HL-60 (cell line): ENCODE data around the gene NDFIP1.

ENCODE experiments used
- DNase-seq, 2 experiments: peaks; one replicate each; pipeline ENCODE4 v3.0.0-alpha.2; 2010 to 2020; ENCODE audit warnings: low read depth in 1 of 2, low spot score in 1 of 2
- H3K27ac ChIP-seq: fragments of 250-450 bp; sonication (Bioruptor Pico); replicated peaks from 2 replicates; pipeline ENCODE4 v1.5.1; 2020; ENCODE audit warnings: mild to moderate bottlenecking, moderate library complexity
- H3K27me3 ChIP-seq: fragments of 250-450 bp; sonication (Bioruptor Pico); 2 replicates; pipeline ENCODE4 v1.5.1; 2021; ENCODE audit warnings: mild to moderate bottlenecking, moderate library complexity; ENCODE audit not compliant: insufficient read depth, poor library complexity, severe bottlenecking
- H3K4me3 ChIP-seq: replicated peaks from 2 replicates; pipeline ENCODE4 v1.5.1; 2011; ENCODE audit warnings: mild to moderate bottlenecking, control low read depth, low read length; ENCODE audit not compliant: insufficient read depth
- GABPA ChIP-seq: IDR thresholded peaks from 2 replicates; pipeline ENCODE4 v1.6.1; 2012; ENCODE audit warnings: low read depth
- POLR2AphosphoS5 ChIP-seq: IDR thresholded peaks from 2 replicates; pipeline ENCODE4 v1.6.1; 2012; ENCODE audit warnings: low read depth
- SPI1 ChIP-seq: IDR thresholded peaks from 2 replicates; pipeline ENCODE4 v1.6.1; 2012; ENCODE audit warnings: low read depth, mild to moderate bottlenecking, borderline replicate concordance
- TF ChIP-seq, protein P1 (sequence below): IDR thresholded peaks from one replicate; pipeline ENCODE4 v1.5.1; 2011; ENCODE audit warnings: low read length, control low read depth, inconsistent platforms; ENCODE audit not compliant: insufficient read depth
- TF ChIP-seq, protein P2 (sequence below): IDR thresholded peaks from 2 replicates; pipeline ENCODE4 v1.6.1; 2012; ENCODE audit warnings: low read depth; ENCODE audit not compliant: insufficient replicate concordance

The NDFIP1 gene

DNA sequence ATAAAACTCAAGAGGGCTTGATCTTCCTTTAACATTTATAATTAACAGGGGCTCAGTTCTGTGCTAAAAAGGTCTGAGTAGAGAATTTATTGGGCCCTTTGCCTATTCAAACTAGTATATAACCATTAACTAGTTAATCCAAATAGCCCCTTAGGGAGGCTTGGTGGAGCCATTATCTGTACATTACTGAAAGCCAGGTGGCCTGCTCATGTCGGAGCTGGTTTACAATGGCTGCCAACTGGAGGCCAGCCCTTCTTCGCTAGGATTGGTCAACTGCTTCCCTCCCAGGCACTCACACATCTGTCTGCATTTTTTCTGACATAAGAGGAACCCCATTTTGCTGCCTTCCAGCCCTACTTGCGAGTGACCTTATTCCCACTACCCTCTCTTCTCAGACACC, 30.4 kb upstream of the NDFIP1 start:
- H3K27me3 ChIP-seq: no peaks in the 10 kb centered on the region
- H3K4me3 ChIP-seq: no peak overlapping the region
- H3K27ac ChIP-seq: no peak overlapping the region
- TF ChIP-seq, protein P1, sequence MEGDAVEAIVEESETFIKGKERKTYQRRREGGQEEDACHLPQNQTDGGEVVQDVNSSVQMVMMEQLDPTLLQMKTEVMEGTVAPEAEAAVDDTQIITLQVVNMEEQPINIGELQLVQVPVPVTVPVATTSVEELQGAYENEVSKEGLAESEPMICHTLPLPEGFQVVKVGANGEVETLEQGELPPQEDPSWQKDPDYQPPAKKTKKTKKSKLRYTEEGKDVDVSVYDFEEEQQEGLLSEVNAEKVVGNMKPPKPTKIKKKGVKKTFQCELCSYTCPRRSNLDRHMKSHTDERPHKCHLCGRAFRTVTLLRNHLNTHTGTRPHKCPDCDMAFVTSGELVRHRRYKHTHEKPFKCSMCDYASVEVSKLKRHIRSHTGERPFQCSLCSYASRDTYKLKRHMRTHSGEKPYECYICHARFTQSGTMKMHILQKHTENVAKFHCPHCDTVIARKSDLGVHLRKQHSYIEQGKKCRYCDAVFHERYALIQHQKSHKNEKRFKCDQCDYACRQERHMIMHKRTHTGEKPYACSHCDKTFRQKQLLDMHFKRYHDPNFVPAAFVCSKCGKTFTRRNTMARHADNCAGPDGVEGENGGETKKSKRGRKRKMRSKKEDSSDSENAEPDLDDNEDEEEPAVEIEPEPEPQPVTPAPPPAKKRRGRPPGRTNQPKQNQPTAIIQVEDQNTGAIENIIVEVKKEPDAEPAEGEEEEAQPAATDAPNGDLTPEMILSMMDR: no peak
- DNase-seq: no peak

DNA sequence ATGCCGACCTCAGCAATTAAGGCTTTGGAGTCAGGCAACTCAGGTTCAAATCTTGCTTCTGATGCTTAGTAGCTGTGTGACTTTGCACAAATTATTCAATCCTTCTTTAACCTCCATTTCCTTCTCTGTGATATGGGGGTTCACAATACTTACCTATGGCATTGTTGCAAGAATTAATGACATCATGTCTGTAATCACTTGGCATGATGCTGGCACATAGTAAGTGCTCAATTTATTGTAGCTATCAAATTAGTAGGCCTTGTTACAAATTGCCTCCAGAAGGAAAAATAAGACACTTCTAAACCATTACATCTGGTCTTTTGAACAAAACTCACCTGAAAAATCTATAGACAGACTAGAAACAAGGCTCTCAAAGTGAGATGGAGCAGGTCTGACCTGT, 29.9 kb upstream of the NDFIP1 start:
- Histone ChIP-seq H3K27ac (no peak overlapping the region), H3K4me3 (no peak overlapping the region), H3K27me3 (no peaks in the 10 kb centered on the region)
- no peak for DNase-seq
- TF ChIP-seq, protein P2, sequence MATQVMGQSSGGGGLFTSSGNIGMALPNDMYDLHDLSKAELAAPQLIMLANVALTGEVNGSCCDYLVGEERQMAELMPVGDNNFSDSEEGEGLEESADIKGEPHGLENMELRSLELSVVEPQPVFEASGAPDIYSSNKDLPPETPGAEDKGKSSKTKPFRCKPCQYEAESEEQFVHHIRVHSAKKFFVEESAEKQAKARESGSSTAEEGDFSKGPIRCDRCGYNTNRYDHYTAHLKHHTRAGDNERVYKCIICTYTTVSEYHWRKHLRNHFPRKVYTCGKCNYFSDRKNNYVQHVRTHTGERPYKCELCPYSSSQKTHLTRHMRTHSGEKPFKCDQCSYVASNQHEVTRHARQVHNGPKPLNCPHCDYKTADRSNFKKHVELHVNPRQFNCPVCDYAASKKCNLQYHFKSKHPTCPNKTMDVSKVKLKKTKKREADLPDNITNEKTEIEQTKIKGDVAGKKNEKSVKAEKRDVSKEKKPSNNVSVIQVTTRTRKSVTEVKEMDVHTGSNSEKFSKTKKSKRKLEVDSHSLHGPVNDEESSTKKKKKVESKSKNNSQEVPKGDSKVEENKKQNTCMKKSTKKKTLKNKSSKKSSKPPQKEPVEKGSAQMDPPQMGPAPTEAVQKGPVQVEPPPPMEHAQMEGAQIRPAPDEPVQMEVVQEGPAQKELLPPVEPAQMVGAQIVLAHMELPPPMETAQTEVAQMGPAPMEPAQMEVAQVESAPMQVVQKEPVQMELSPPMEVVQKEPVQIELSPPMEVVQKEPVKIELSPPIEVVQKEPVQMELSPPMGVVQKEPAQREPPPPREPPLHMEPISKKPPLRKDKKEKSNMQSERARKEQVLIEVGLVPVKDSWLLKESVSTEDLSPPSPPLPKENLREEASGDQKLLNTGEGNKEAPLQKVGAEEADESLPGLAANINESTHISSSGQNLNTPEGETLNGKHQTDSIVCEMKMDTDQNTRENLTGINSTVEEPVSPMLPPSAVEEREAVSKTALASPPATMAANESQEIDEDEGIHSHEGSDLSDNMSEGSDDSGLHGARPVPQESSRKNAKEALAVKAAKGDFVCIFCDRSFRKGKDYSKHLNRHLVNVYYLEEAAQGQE: no peak
- TF ChIP-seq, protein P1: no peak
- TF ChIP-seq SPI1: no peak
- TF ChIP-seq POLR2AphosphoS5: no peak
- TF ChIP-seq GABPA: no peak

DNA sequence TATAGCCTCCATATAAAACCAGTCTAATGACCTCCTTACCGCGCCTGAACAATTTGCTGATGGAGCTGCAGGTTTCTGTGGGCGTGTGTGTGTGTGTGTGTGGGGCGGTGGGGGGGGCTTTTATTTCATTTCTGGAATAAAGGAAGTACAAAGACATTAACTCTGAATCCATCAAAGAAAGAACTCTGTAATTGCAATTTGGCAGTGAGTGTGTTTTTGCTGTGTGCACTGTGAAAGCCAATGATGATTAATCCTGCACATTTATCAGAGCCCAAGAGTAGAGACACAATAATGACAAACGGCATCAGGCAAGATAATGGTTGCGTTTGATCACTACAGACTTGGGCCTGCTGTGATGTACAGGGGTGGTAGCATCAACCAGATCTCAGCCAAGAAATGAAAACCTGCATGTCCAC, 29.3 kb upstream of the NDFIP1 start:
- no peak overlapping the region for H3K4me3 ChIP-seq
- no peak for TF ChIP-seq GABPA
- TF ChIP-seq POLR2AphosphoS5: no peak
- TF ChIP-seq, protein P2: no peak
- TF ChIP-seq, protein P1: no peak
- TF ChIP-seq SPI1: no peak
- H3K27me3 ChIP-seq: no peaks in the 10 kb centered on the region
- H3K27ac ChIP-seq: no peak overlapping the region
- DNase-seq: no peak

DNA sequence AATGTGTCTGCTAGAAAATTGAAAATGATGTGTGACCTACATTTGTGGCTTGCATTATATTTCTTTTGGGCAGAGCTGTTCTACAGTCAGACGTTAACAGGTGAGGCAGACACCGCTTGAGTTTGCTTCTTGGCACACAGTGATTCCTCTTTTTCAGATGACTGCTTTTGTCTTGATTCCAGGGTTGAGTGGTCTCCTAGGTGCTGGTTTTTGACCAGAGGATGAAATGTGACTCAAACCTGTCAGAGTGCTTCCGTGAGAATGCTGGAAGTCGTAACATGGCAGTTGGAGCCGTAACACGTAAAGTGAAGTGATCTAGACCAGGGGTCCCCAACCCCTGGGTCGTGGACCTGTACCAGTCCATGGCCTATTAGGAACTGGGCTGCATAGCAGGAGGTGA, 28.3 kb upstream of the NDFIP1 start:
- TF ChIP-seq, protein P1: no peak
- Histone ChIP-seq H3K27ac (no peak overlapping the region), H3K4me3 (no peak overlapping the region), H3K27me3 (no peaks in the 10 kb centered on the region)
- no peak for DNase-seq
